GM23338 (cell line): Measurements from ENCODE around the gene UBE2H. TPM values are rescaled to one million over a fixed set of nuclear protein-coding genes. Genes with fewer than 3 reads are reported as not detected.

Experiments used
- ATAC-seq: fragments of 200-7000 bp; cut with Tn5 transposase; 3 replicates; pipeline ENCODE4 v1.9.1; 2020
- DNase-seq: peaks from one replicate; pipeline ENCODE4 v3.0.0-alpha.2; 2015; ENCODE audit warnings: low spot score
- H2AFZ ChIP-seq: fragments of 200-600 bp; sonication (generic); 2 replicates; pipeline ENCODE4 v1.8.0; 2016; ENCODE audit warnings: antibody characterized with exemption, mild to moderate bottlenecking, moderate library complexity
- H3F3A ChIP-seq: fragments of 200-600 bp; sonication (generic); replicated peaks from 2 replicates; pipeline ENCODE4 v1.8.0; 2017; ENCODE audit warnings: antibody characterized with exemption, mixed run types, low read depth
- H3K27ac ChIP-seq: fragments of 200-600 bp; sonication (generic); 2 replicates; pipeline ENCODE4 v1.6.1; 2016; ENCODE audit warnings: low read depth
- H3K27me3 ChIP-seq: fragments of 200-600 bp; sonication (generic); 2 replicates; pipeline ENCODE4 v1.8.0; 2016; ENCODE audit warnings: mild to moderate bottlenecking, mixed run types, moderate library complexity; ENCODE audit not compliant: insufficient read depth
- H3K36me3 ChIP-seq: fragments of 200-600 bp; sonication (generic); 2 replicates; pipeline ENCODE4 v1.8.0; 2016; ENCODE audit warnings: mild to moderate bottlenecking; ENCODE audit not compliant: insufficient read depth
- H3K4me1 ChIP-seq: fragments of 200-600 bp; sonication (generic); 2 replicates; pipeline ENCODE4 v1.8.0; 2016; ENCODE audit warnings: mild to moderate bottlenecking, moderate library complexity; ENCODE audit not compliant: insufficient read depth
- H3K4me2 ChIP-seq: fragments of 200-600 bp; sonication (generic); 2 replicates; pipeline ENCODE4 v1.7.1; 2017; ENCODE audit warnings: mixed run types
- H3K4me3 ChIP-seq: fragments of 200-600 bp; sonication (generic); 2 replicates; pipeline ENCODE4 v1.6.1; 2016; ENCODE audit warnings: mixed run types
- H3K79me2 ChIP-seq: fragments of 200-600 bp; sonication (generic); replicated peaks from 2 replicates; pipeline ENCODE4 v1.8.0; 2017; ENCODE audit warnings: mild to moderate bottlenecking; ENCODE audit not compliant: insufficient read depth
- H3K9me2 ChIP-seq: fragments of 200-600 bp; sonication (generic); 2 replicates; pipeline ENCODE4 v1.8.0; 2017; ENCODE audit not compliant: insufficient read depth
- H4K20me1 ChIP-seq: fragments of 200-600 bp; sonication (generic); replicated peaks from 2 replicates; pipeline ENCODE4 v1.8.0; 2017; ENCODE audit warnings: mild to moderate bottlenecking; ENCODE audit not compliant: insufficient read depth
- H3K27ac Mint-ChIP-seq: 2 replicates; pipeline ENCODE4 v1.8.0; 2020; ENCODE audit warnings: inconsistent platforms, mild to moderate bottlenecking, moderate library complexity, mixed read lengths
- H3K27me3 Mint-ChIP-seq: 3 replicates; pipeline ENCODE4 v1.8.0; 2022; ENCODE audit warnings: low read depth, mild to moderate bottlenecking, moderate library complexity, mixed read lengths, inconsistent platforms; ENCODE audit not compliant: insufficient read depth, poor library complexity
- H3K36me3 Mint-ChIP-seq: 3 replicates; pipeline ENCODE4 v1.8.0; 2021; ENCODE audit warnings: low read depth, mild to moderate bottlenecking, inconsistent platforms, moderate library complexity, mixed read lengths
- H3K4me1 Mint-ChIP-seq: 3 replicates; pipeline ENCODE4 v1.8.0; 2020; ENCODE audit warnings: mild to moderate bottlenecking, inconsistent platforms, mixed read lengths
- H3K4me3 Mint-ChIP-seq: 3 replicates; pipeline ENCODE4 v1.8.0; 2021; ENCODE audit warnings: moderate library complexity, mild to moderate bottlenecking, inconsistent platforms, mixed read lengths
- H3K9me3 Mint-ChIP-seq: 3 replicates; pipeline ENCODE4 v1.8.0; 2020; ENCODE audit warnings: moderate library complexity, mild to moderate bottlenecking, inconsistent platforms, mixed read lengths
- EZH2 ChIP-seq: fragments of 200-600 bp; sonication (generic); IDR thresholded peaks from one replicate; pipeline ENCODE4 v1.8.0; 2017; ENCODE audit warnings: antibody characterized with exemption, mild to moderate bottlenecking, low read depth; ENCODE audit not compliant: unreplicated experiment
- EZH2phosphoT487 ChIP-seq: fragments of 200-600 bp; sonication (generic); IDR thresholded peaks from one replicate; pipeline ENCODE4 v1.8.1; 2018; ENCODE audit warnings: antibody characterized with exemption; ENCODE audit not compliant: unreplicated experiment
- STAT1 ChIP-seq: IDR thresholded peaks from one replicate; pipeline ENCODE4 v1.6.1; 2016; ENCODE audit warnings: antibody characterized with exemption; ENCODE audit not compliant: unreplicated experiment
- polyA plus RNA-seq: library from polyadenylated mRNA; unstranded; fragments of >200 nt; fragmentation: Nextera tagmentation; extraction: Ambion mirVana; gene quantifications from 2 replicates; pipeline ENCODE4 v1.2.1, GENCODE V29; 2016
- total RNA-seq: library from RNA; depleted of rRNA; stranded (reverse); fragments of >200 nt; shearing (Covaris generic); gene quantifications from 2 replicates; pipeline ENCODE4 v1.2.3, GENCODE V29; 2014
- TF ChIP-seq, protein P1 (sequence below): IDR thresholded peaks from one replicate; pipeline ENCODE4 v1.6.1; 2018; ENCODE audit warnings: antibody characterized with exemption; ENCODE audit not compliant: unreplicated experiment

Gene UBE2H
- total and polyA plus RNA-seq, 2 experiments from 2014 or later, result 40.8 to 86.5 TPM

DNA sequence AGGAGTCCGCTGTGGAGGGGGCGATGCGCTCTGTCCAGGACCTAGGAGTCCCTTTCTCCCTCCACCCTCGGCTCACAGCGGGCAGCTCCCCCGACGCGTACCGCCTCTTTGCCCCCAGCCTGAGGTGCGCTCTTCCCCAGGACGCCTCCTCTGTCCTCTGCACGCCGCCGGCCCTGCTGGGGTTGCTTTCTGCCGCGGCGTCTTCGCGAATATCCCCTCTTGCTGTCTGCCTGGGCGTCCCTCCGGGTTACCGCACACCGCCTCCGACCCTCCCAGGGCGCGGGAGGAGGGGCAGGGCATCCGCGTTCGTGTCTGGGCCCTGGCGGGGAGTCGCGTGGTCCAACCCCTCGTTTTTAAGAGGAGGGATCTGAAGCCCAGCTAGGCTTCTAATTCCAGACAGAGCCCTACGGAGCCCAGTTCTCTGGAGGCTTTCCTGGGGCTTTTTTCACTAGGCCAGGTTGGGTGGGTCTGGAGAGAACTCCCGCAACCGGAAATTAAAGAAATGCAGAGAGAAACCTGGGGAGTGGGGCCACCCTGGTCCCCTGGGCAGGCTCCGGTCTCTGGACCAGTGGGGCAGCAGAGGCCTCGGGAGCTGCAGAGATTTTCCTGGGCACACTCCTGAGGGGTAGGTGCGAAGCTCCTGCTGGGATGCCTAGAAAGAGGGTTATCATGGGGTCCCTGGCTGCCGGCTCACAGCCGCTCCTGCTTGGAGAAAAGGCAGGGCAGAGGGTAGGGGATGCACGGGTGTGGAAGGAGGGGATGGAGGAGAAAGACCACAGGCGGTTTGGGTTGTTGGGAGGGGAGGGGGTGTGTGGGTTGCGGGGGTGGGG, 166.9 kb downstream of the UBE2H start:
- Histone ChIP-seq H3K27ac (no peak overlapping the region), H2AFZ (peak overlapping the region; percentile 14; the same call in 1 of the 2 replicates), H3K9me2 (no peaks in the 10 kb centered on the region), H3K36me3 (no peaks in the 10 kb centered on the region; the same call in 1 of the 2 replicates), H3K4me1 (peaks cover 44% of the 10 kb centered on the region), H3K79me2 (no peaks in the 10 kb centered on the region), H3K27me3 (peaks cover 100% of the 10 kb centered on the region), H3K4me2 (peak overlapping the region; percentile 78), H3K4me3 (peak overlapping the region; percentile 56), H4K20me1 (peaks cover 11% of the 10 kb centered on the region), H3F3A (peaks cover 51% of the 10 kb centered on the region)
- Mint-ChIP-seq H3K4me1 (peaks cover 46% of the 10 kb centered on the region), H3K9me3 (peaks cover 5% of the 10 kb centered on the region; the same call in 2 of the 3 replicates), H3K36me3 (no peaks in the 10 kb centered on the region; the same call in 2 of the 3 replicates), H3K27me3 (peaks cover 97% of the 10 kb centered on the region), H3K27ac (no peak overlapping the region), H3K4me3 (peak overlapping the region; percentile 64)
- no peak for DNase-seq
- ATAC-seq, result peak; percentile 2; the same call in 2 of the 3 replicates
- TF ChIP-seq EZH2, result peak; percentile 87
- TF ChIP-seq, protein P1, sequence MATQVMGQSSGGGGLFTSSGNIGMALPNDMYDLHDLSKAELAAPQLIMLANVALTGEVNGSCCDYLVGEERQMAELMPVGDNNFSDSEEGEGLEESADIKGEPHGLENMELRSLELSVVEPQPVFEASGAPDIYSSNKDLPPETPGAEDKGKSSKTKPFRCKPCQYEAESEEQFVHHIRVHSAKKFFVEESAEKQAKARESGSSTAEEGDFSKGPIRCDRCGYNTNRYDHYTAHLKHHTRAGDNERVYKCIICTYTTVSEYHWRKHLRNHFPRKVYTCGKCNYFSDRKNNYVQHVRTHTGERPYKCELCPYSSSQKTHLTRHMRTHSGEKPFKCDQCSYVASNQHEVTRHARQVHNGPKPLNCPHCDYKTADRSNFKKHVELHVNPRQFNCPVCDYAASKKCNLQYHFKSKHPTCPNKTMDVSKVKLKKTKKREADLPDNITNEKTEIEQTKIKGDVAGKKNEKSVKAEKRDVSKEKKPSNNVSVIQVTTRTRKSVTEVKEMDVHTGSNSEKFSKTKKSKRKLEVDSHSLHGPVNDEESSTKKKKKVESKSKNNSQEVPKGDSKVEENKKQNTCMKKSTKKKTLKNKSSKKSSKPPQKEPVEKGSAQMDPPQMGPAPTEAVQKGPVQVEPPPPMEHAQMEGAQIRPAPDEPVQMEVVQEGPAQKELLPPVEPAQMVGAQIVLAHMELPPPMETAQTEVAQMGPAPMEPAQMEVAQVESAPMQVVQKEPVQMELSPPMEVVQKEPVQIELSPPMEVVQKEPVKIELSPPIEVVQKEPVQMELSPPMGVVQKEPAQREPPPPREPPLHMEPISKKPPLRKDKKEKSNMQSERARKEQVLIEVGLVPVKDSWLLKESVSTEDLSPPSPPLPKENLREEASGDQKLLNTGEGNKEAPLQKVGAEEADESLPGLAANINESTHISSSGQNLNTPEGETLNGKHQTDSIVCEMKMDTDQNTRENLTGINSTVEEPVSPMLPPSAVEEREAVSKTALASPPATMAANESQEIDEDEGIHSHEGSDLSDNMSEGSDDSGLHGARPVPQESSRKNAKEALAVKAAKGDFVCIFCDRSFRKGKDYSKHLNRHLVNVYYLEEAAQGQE, result no peak

DNA sequence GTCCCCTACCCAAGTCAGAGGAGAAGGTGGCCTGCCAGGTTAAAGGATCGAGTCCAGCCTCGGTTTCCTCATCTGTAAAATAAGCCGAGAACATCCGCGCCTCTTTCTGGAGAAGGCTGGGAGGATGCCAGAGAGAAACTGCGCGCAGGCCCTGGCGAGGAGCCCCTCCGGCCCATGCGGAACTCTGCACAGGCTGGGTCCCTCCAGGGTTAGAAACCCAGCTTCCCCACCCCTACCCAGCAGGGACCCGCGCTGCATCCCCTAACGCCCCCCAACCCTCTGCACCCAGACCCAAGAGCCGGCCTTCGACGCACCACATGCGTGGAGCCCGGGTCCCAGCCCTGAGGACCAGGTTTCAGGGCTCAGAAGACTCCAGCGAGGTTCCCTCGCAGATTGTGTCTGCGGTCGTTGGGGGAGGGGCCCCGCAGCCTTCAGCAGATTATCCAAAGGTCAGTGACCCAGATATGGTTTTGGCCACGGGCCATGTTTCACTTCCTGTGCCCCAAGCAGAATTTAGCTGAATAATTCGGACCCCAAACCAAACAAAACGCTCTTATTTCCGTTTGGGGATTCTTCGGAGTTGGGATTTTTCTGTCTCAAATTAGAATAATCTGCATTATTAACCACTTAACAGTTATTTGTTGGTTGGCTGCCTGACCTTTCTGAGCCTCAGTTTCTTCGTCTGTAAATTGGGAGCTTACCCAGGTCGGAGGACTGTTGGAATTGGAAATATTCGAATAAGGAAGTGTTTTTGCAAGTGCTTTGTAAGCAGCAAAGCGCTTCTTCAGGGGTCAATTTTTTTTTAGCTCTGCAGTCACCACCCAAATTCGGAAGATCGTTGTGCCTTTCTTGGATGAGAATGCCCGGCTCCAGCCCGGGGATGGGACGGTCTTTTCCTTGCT, 167.7 kb downstream of the UBE2H start:
- Mint-ChIP-seq H3K4me1 (peaks cover 46% of the 10 kb centered on the region), H3K27ac (no peak overlapping the region), H3K9me3 (peaks cover 5% of the 10 kb centered on the region; the same call in 2 of the 3 replicates), H3K27me3 (peaks cover 93% of the 10 kb centered on the region), H3K36me3 (no peaks in the 10 kb centered on the region; the same call in 2 of the 3 replicates), H3K4me3 (peak overlapping the region; percentile 64)
- Histone ChIP-seq H3K36me3 (no peaks in the 10 kb centered on the region; the same call in 1 of the 2 replicates), H3F3A (peaks cover 51% of the 10 kb centered on the region), H3K4me1 (peaks cover 44% of the 10 kb centered on the region), H3K27me3 (peaks cover 92% of the 10 kb centered on the region), H3K27ac (no peak overlapping the region), H4K20me1 (peaks cover 11% of the 10 kb centered on the region), H3K4me2 (peak overlapping the region; percentile 78), H3K79me2 (no peaks in the 10 kb centered on the region), H3K4me3 (peak overlapping the region; percentile 56), H2AFZ (peak overlapping the region; percentile 14; the same call in 1 of the 2 replicates), H3K9me2 (no peaks in the 10 kb centered on the region)
- DNase-seq (peak; percentile 63), ATAC-seq (no peak)
- TF ChIP-seq EZH2phosphoT487, result peak; percentile 42
- TF ChIP-seq STAT1, result no peak
- TF ChIP-seq EZH2, result peak; percentile 75
